H9 (cell line): ENCODE measurements around the gene LRRK1. TPM values are rescaled to one million over a fixed set of nuclear protein-coding genes. Genes with fewer than 3 reads are reported as not detected.
A peak's percentile ranks its signal among the peaks of the same experiment; 100 is the strongest.

ENCODE experiments used
- DNase-seq: peaks from one replicate; pipeline ENCODE4 v3.0.0-alpha.2; 2017
- H2AFZ ChIP-seq: one replicate; pipeline ENCODE4 v1.6.1; 2013; ENCODE audit warnings: mild to moderate bottlenecking, low read length, control low read depth, moderate library complexity
- H2AK5ac ChIP-seq: 2 replicates; pipeline ENCODE4 v1.6.1; 2013; ENCODE audit warnings: low read length, control low read depth, mixed read lengths; ENCODE audit not compliant: insufficient read length
- H2BK120ac ChIP-seq: one replicate; pipeline ENCODE4 v1.6.1; 2013; ENCODE audit warnings: low read depth, mild to moderate bottlenecking, low read length, control low read depth, inconsistent platforms; ENCODE audit not compliant: poor library complexity, severe bottlenecking
- H2BK12ac ChIP-seq: 2 replicates; pipeline ENCODE4 v1.6.1; 2013; ENCODE audit warnings: low read length, control low read depth, mixed read lengths, low read depth; ENCODE audit not compliant: insufficient read length
- H2BK15ac ChIP-seq: 2 replicates; pipeline ENCODE4 v1.6.1; 2013; ENCODE audit warnings: low read depth, low read length, control low read depth
- H2BK20ac ChIP-seq: one replicate; pipeline ENCODE4 v1.6.1; 2013; ENCODE audit warnings: low read depth, mild to moderate bottlenecking, low read length, control low read depth, inconsistent platforms; ENCODE audit not compliant: poor library complexity, severe bottlenecking
- H2BK5ac ChIP-seq: 2 replicates; pipeline ENCODE4 v1.6.1; 2013; ENCODE audit warnings: low read length, control low read depth, mixed read lengths; ENCODE audit not compliant: insufficient read length
- H3K14ac ChIP-seq: 2 replicates; pipeline ENCODE4 v1.6.1; 2013; ENCODE audit warnings: low read length, control low read depth; ENCODE audit not compliant: insufficient read depth
- H3K18ac ChIP-seq: 2 replicates; pipeline ENCODE4 v1.6.1; 2013; ENCODE audit warnings: low read depth, mild to moderate bottlenecking, mixed read lengths, low read length, control low read depth; ENCODE audit not compliant: insufficient read length
- H3K23ac ChIP-seq: 2 replicates; pipeline ENCODE4 v1.6.1; 2013; ENCODE audit warnings: low read length, control low read depth, mixed read lengths, low read depth; ENCODE audit not compliant: insufficient read length
- H3K23me2 ChIP-seq: 2 replicates; pipeline ENCODE4 v1.6.1; 2013; ENCODE audit warnings: low read depth, mild to moderate bottlenecking, mixed read lengths, low read length, control low read depth; ENCODE audit not compliant: insufficient read length, poor library complexity, severe bottlenecking
- H3K27ac ChIP-seq: 2 replicates; pipeline ENCODE4 v1.5.1; 2013; ENCODE audit warnings: low read length, control low read depth, mixed read lengths, low read depth; ENCODE audit not compliant: insufficient read length
- H3K27me3 ChIP-seq: 2 replicates; pipeline ENCODE4 v1.6.1; 2013; ENCODE audit warnings: low read length, control low read depth, inconsistent platforms; ENCODE audit not compliant: insufficient read depth
- H3K4ac ChIP-seq: 2 replicates; pipeline ENCODE4 v1.6.1; 2013; ENCODE audit warnings: low read depth, mild to moderate bottlenecking, control low read depth, inconsistent platforms, low read length, moderate library complexity
- H3K4me1 ChIP-seq: 2 replicates; pipeline ENCODE4 v1.6.1; 2013; ENCODE audit warnings: low read length, control low read depth, inconsistent platforms; ENCODE audit not compliant: insufficient read depth
- H3K4me2 ChIP-seq: 2 replicates; pipeline ENCODE4 v1.6.1; 2013; ENCODE audit warnings: low read length, control low read depth, mixed read lengths; ENCODE audit not compliant: insufficient read length, insufficient read depth
- H3K56ac ChIP-seq: 2 replicates; pipeline ENCODE4 v1.6.1; 2013; ENCODE audit warnings: low read depth, mild to moderate bottlenecking, mixed read lengths, low read length, control low read depth; ENCODE audit not compliant: insufficient read length
- H3K79me1 ChIP-seq: 2 replicates; pipeline ENCODE4 v1.6.1; 2013; ENCODE audit warnings: low read depth, mild to moderate bottlenecking, moderate library complexity, low read length, control low read depth, inconsistent platforms; ENCODE audit not compliant: insufficient read depth, poor library complexity, severe bottlenecking
- H3K79me2 ChIP-seq: 2 replicates; pipeline ENCODE4 v1.6.1; 2013; ENCODE audit warnings: low read length, control low read depth, inconsistent platforms; ENCODE audit not compliant: insufficient read depth
- H3K9ac ChIP-seq: 2 replicates; pipeline ENCODE4 v1.6.1; 2013; ENCODE audit warnings: low read length, control low read depth, mixed read lengths; ENCODE audit not compliant: insufficient read length; ENCODE audit errors: extremely low read depth
- H3K9me3 ChIP-seq: one replicate; pipeline ENCODE4 v1.6.1; 2013; ENCODE audit warnings: low read depth, low read length, inconsistent platforms; ENCODE audit not compliant: control insufficient read depth
- H3T11ph ChIP-seq: one replicate; pipeline ENCODE4 v1.6.1; 2013; ENCODE audit warnings: mild to moderate bottlenecking, low read length, control low read depth, inconsistent platforms
- H4K20me1 ChIP-seq: one replicate; pipeline ENCODE4 v1.6.1; 2013; ENCODE audit not compliant: control insufficient read depth, insufficient read length, insufficient read depth
- H4K5ac ChIP-seq: 2 replicates; pipeline ENCODE4 v1.6.1; 2013; ENCODE audit warnings: low read depth, mild to moderate bottlenecking, mixed read lengths, low read length, control low read depth; ENCODE audit not compliant: insufficient read length
- H4K8ac ChIP-seq: replicated peaks from 2 replicates; pipeline ENCODE4 v1.6.1; 2013; ENCODE audit warnings: low read length, control low read depth, mixed read lengths, low read depth; ENCODE audit not compliant: insufficient read length
- H4K91ac ChIP-seq: 2 replicates; pipeline ENCODE4 v1.6.1; 2013; ENCODE audit warnings: low read depth, mild to moderate bottlenecking, moderate library complexity, mixed read lengths, low read length, control low read depth; ENCODE audit not compliant: insufficient read length
- H3K27ac Mint-ChIP-seq, 3 experiments: 2 replicates in 2 of 3; 3 replicates in 1 of 3; pipeline ENCODE4 v1.8.0; 2020 to 2021; ENCODE audit warnings: mixed read lengths in 3 of 3, mild to moderate bottlenecking in 1 of 3, moderate library complexity in 1 of 3
- H3K27me3 Mint-ChIP-seq: 2 replicates; pipeline ENCODE4 v1.8.0; 2021; ENCODE audit warnings: low read depth, mild to moderate bottlenecking, moderate library complexity, mixed read lengths
- H3K36me3 Mint-ChIP-seq, 3 experiments: 2 replicates in 2 of 3; 3 replicates in 1 of 3; pipeline ENCODE4 v1.8.0; 2020 to 2021; ENCODE audit warnings: low read depth in 3 of 3, mixed read lengths in 3 of 3; ENCODE audit not compliant: insufficient read depth in 1 of 3
- H3K4me1 Mint-ChIP-seq, 2 experiments: 2 replicates each; pipeline ENCODE4 v1.8.0; 2020; ENCODE audit warnings: mixed read lengths in 2 of 2
- H3K4me3 Mint-ChIP-seq, 2 experiments: 2 replicates in 1 of 2; 3 replicates in 1 of 2; pipeline ENCODE4 v1.8.0; 2020 to 2021; ENCODE audit warnings: mild to moderate bottlenecking in 2 of 2, mixed read lengths in 2 of 2, moderate library complexity in 1 of 2
- H3K9me3 Mint-ChIP-seq, 2 experiments: 2 replicates in 1 of 2; 3 replicates in 1 of 2; pipeline ENCODE4 v1.8.0; 2020; ENCODE audit warnings: mild to moderate bottlenecking in 2 of 2, mixed read lengths in 2 of 2, moderate library complexity in 1 of 2
- CTCF ChIP-seq: fragments of 200-600 bp; sonication (generic); conservative IDR thresholded peaks from 3 replicates; pipeline ENCODE4 v1.8.0; 2021; ENCODE audit warnings: antibody characterized with exemption, mild to moderate bottlenecking
- WGBS: extraction: QIAGEN DNeasy Blood & Tissue Kit; methylation state at CpG from one replicate; pipeline ENCODE4 v1.1.7; 2013; ENCODE audit warnings: missing lambda C conversion rate, low lambda C conversion rate, mixed read lengths; ENCODE audit not compliant: insufficient read length; ENCODE audit errors: extremely low coverage; 5-methylcytosine and 5-hydroxymethylcytosine counted together
- total RNA-seq: library from RNA; stranded (reverse); gene quantifications from 2 replicates; pipeline ENCODE4 v1.2.1, GENCODE V29; 2021

LRRK1 gene
- total RNA-seq, 1 experiment from 2014 or later, result 4.0 TPM

GRCh38 chr15:101050623-101051290 is 131.6 kb downstream of the LRRK1 start:
- peaks cover 24 to 39% of the 10 kb centered on the region in 2 experiments for H3K4me1 Mint-ChIP-seq
- Histone ChIP-seq H3K9me3 (no peaks in the 10 kb centered on the region), H3K4ac (no peak overlapping the region), H3K27me3 (no peaks in the 10 kb centered on the region), H4K91ac (no peak overlapping the region), H4K20me1 (no peaks in the 10 kb centered on the region), H4K5ac (no peak overlapping the region), H3K14ac (no peak overlapping the region), H3K79me1 (no peaks in the 10 kb centered on the region), H3K56ac (no peak overlapping the region), H3K4me1 (no peaks in the 10 kb centered on the region), H3K79me2 (no peaks in the 10 kb centered on the region), H3K23me2 (no peaks in the 10 kb centered on the region), H2AK5ac (no peak overlapping the region), H2AFZ (no peak overlapping the region), H3T11ph (no peak overlapping the region), H2BK12ac (no peak overlapping the region), H4K8ac (no peak overlapping the region), H3K4me2 (no peak overlapping the region), H3K9ac (no peak overlapping the region), H2BK20ac (no peak overlapping the region), H3K18ac (no peak overlapping the region), H2BK120ac (no peak overlapping the region), H2BK5ac (no peak overlapping the region), H2BK15ac (no peak overlapping the region), H3K27ac (no peak overlapping the region), H3K23ac (no peak overlapping the region)
- no peak overlapping the region for H3K4me3 Mint-ChIP-seq
- peaks cover 51% of the 10 kb centered on the region for H3K27me3 Mint-ChIP-seq
- DNase-seq, result peak; percentile 26
- H3K36me3 Mint-ChIP-seq, result no peaks in the 10 kb centered on the region
- no peaks in the 10 kb centered on the region; a peak in 1 of 5 replicates for H3K9me3 Mint-ChIP-seq
- TF ChIP-seq CTCF, result no peak
- no CpG with 5 or more reads among the region's 10 CpGs for WGBS
- H3K27ac Mint-ChIP-seq, result no peak overlapping the region
